Measurements from ENCODE around the gene DDHD1.
"Not testable (repeated sequence)": the region's sequence is repeated elsewhere in the genome, so short reads cannot be mapped to it uniquely, and the experiment has no call there.

DDHD1 gene

GRCh38 chr14:53109105-53110041, 43.8 kb downstream of the DDHD1 start:
- in situ Hi-C loops (cut with MboI; ENCODE audit: low sequenced_read_pairs) = no loop called here

GRCh38 chr14:53108292-53109104, 44.6 kb downstream of the DDHD1 start:
- in situ Hi-C loops (cut with MboI; ENCODE audit: low sequenced_read_pairs) = no loop called here

GRCh38 chr14:53106768-53107167, 46.4 kb downstream of the DDHD1 start:
- in situ Hi-C loops (cut with MboI; ENCODE audit: low sequenced_read_pairs) = no loop called here

- in situ Hi-C loops (cut with MboI; ENCODE audit: low sequenced_read_pairs) = no loop called here
These were observed 49.3 kb downstream of the DDHD1 start for GRCh38 chr14:53103636-53104340.

- in situ Hi-C loops (cut with MboI; ENCODE audit: low sequenced_read_pairs) = no loop called here
These were observed 59.9 kb downstream of the DDHD1 start for GRCh38 chr14:53093206-53093605.

- in situ Hi-C loops (cut with MboI; ENCODE audit: low sequenced_read_pairs) = no loop called here
These were observed 62.3 kb downstream of the DDHD1 start for GRCh38 chr14:53090853-53091252.

- in situ Hi-C loops (cut with MboI; ENCODE audit: low sequenced_read_pairs) = not testable (repeated sequence)
These were observed 68.2 kb downstream of the DDHD1 start for GRCh38 chr14:53084954-53085353.

- in situ Hi-C loops (cut with MboI; ENCODE audit: low sequenced_read_pairs) = no loop called here
These were observed 88.6 kb downstream of the DDHD1 start for GRCh38 chr14:53064475-53064874.

- in situ Hi-C loops (cut with MboI; ENCODE audit: low sequenced_read_pairs) = no loop called here
These were observed 90.3 kb downstream of the DDHD1 start for GRCh38 chr14:53062856-53063255.

GRCh38 chr14:53060046-53060445, 93.1 kb downstream of the DDHD1 start:
- in situ Hi-C loops (cut with MboI; ENCODE audit: low sequenced_read_pairs) = no loop called here

- in situ Hi-C loops (cut with MboI; ENCODE audit: low sequenced_read_pairs) = no loop called here
These were observed 98.1 kb downstream of the DDHD1 start for GRCh38 chr14:53055003-53055402.

GRCh38 chr14:53054457-53054856, 98.7 kb downstream of the DDHD1 start:
- in situ Hi-C loops (cut with MboI; ENCODE audit: low sequenced_read_pairs) = no loop called here

- in situ Hi-C loops (cut with MboI; ENCODE audit: low sequenced_read_pairs) = no loop called here
These were observed 104.5 kb downstream of the DDHD1 start for GRCh38 chr14:53048631-53049030.

GRCh38 chr14:53047307-53048069, 105.6 kb downstream of the DDHD1 start:
- in situ Hi-C loops (cut with MboI; ENCODE audit: low sequenced_read_pairs) = no loop called here

GRCh38 chr14:53044486-53044885, 108.6 kb downstream of the DDHD1 start:
- in situ Hi-C loops (cut with MboI; ENCODE audit: low sequenced_read_pairs) = no loop called here

- in situ Hi-C loops (cut with MboI; ENCODE audit: low sequenced_read_pairs) = no loop called here
These were observed 110.0 kb downstream of the DDHD1 start for GRCh38 chr14:53043027-53043581.

GRCh38 chr14:53042480-53042879, 110.6 kb downstream of the DDHD1 start:
- in situ Hi-C loops (cut with MboI; ENCODE audit: low sequenced_read_pairs) = no loop called here

- in situ Hi-C loops (cut with MboI; ENCODE audit: low sequenced_read_pairs) = no loop called here
These were observed 112.1 kb downstream of the DDHD1 start for GRCh38 chr14:53041067-53041466.

GRCh38 chr14:53038629-53039028, 114.5 kb downstream of the DDHD1 start:
- in situ Hi-C loops (cut with MboI; ENCODE audit: low sequenced_read_pairs) = no loop called here

GRCh38 chr14:53037016-53037415, 116.1 kb downstream of the DDHD1 start:
- in situ Hi-C loops (cut with MboI; ENCODE audit: low sequenced_read_pairs) = no loop called here
